Measurements from ENCODE around the gene AGXT2.

GRCh38 chr5:35009657-35010056, 38.1 kb downstream of the AGXT2 start:
- TF ChIP-seq CTCF (IDR thresholded peaks at IDR 0.05; ENCODE audit: low read depth, low read length), result no peak
- no peak for TF ChIP-seq EZH2phosphoT487 (IDR thresholded peaks at IDR 0.05; ENCODE audit: low read depth)
